GM23248 (cell line): ENCODE results near the gene SLC6A18. TPM values are rescaled to one million over a fixed set of nuclear protein-coding genes. Genes with fewer than 3 reads are reported as not detected.

Source experiments
- DNase-seq: peaks from one replicate; pipeline ENCODE4 v3.0.0-alpha.2; 2015
- H2AFZ ChIP-seq: fragments of 200-600 bp; sonication (generic); 2 replicates; pipeline ENCODE4 v1.6.1; 2016; ENCODE audit warnings: antibody characterized with exemption
- H3F3A ChIP-seq: fragments of 200-600 bp; sonication (generic); 2 replicates; pipeline ENCODE4 v1.6.1; 2016; ENCODE audit warnings: mild to moderate bottlenecking, antibody characterized with exemption, mixed run types; ENCODE audit not compliant: insufficient read depth
- H3K27ac ChIP-seq: fragments of 200-600 bp; sonication (generic); 2 replicates; pipeline ENCODE4 v1.5.1; 2016; ENCODE audit warnings: mild to moderate bottlenecking
- H3K27me3 ChIP-seq: fragments of 200-600 bp; sonication (generic); replicated peaks from 2 replicates; pipeline ENCODE4 v1.6.1; 2016; ENCODE audit warnings: mild to moderate bottlenecking; ENCODE audit not compliant: insufficient read depth
- H3K36me3 ChIP-seq: fragments of 200-600 bp; sonication (generic); 2 replicates; pipeline ENCODE4 v1.6.1; 2016; ENCODE audit warnings: low read depth, mild to moderate bottlenecking
- H3K4me1 ChIP-seq: fragments of 200-600 bp; sonication (generic); 2 replicates; pipeline ENCODE4 v1.6.1; 2016; ENCODE audit warnings: mild to moderate bottlenecking; ENCODE audit not compliant: insufficient read depth
- H3K4me2 ChIP-seq: fragments of 200-600 bp; sonication (generic); one replicate; pipeline ENCODE4 v1.6.1; 2016; ENCODE audit warnings: mild to moderate bottlenecking; ENCODE audit not compliant: unreplicated experiment
- H3K4me3 ChIP-seq: fragments of 200-600 bp; sonication (generic); 2 replicates; pipeline ENCODE4 v1.5.1; 2016; ENCODE audit warnings: mild to moderate bottlenecking
- H3K79me2 ChIP-seq: fragments of 200-600 bp; sonication (generic); 2 replicates; pipeline ENCODE4 v1.6.1; 2016; ENCODE audit warnings: mild to moderate bottlenecking; ENCODE audit not compliant: insufficient read depth
- H3K9ac ChIP-seq: fragments of 200-600 bp; sonication (generic); 2 replicates; pipeline ENCODE4 v1.6.1; 2016; ENCODE audit warnings: mild to moderate bottlenecking
- H3K9me2 ChIP-seq: fragments of 200-600 bp; sonication (generic); 2 replicates; pipeline ENCODE4 v1.6.1; 2016; ENCODE audit warnings: mixed run types, mild to moderate bottlenecking, moderate library complexity; ENCODE audit not compliant: insufficient read depth
- H3K9me3 ChIP-seq: fragments of 200-600 bp; sonication (generic); one replicate; pipeline ENCODE4 v1.6.1; 2017; ENCODE audit warnings: low read depth
- H4K20me1 ChIP-seq: fragments of 200-600 bp; sonication (generic); 2 replicates; pipeline ENCODE4 v1.6.0; 2016; ENCODE audit not compliant: insufficient read depth
- EZH2 ChIP-seq: fragments of 200-600 bp; sonication (generic); IDR thresholded peaks from 2 replicates; pipeline ENCODE4 v1.6.1; 2018; ENCODE audit warnings: antibody characterized with exemption, mild to moderate bottlenecking; ENCODE audit not compliant: insufficient read depth, poor library complexity, severe bottlenecking
- EZH2phosphoT487 ChIP-seq: fragments of 200-600 bp; sonication (generic); IDR thresholded peaks from 2 replicates; pipeline ENCODE4 v1.6.1; 2018; ENCODE audit warnings: antibody characterized with exemption, moderate library complexity, mild to moderate bottlenecking, low read depth; ENCODE audit not compliant: insufficient read depth
- WGBS, 2 experiments: methylation state at CpG; one replicate each; pipeline ENCODE4 v1.1.6; 2015 to 2017; ENCODE audit warnings: low lambda C conversion rate in 2 of 2, low coverage in 1 of 2; ENCODE audit errors: missing lambda C conversion rate in 2 of 2; 5-methylcytosine and 5-hydroxymethylcytosine counted together
- in situ Hi-C: fragments of 300-500 bp; cut with MboI; formaldehyde crosslinking; loops from 2 replicates; pipeline ENCODE4 v1.15.0; 2020
- polyA plus RNA-seq: library from polyadenylated mRNA; unstranded; fragments of >200 nt; fragmentation: Nextera tagmentation; extraction: Ambion mirVana; gene quantifications from 2 replicates; pipeline ENCODE4 v1.2.1, GENCODE V29; 2016
- total RNA-seq: library from RNA; depleted of rRNA; stranded (reverse); fragments of >200 nt; shearing (Covaris generic); gene quantifications from 2 replicates; pipeline ENCODE4 v1.2.3, GENCODE V29; 2014

SLC6A18 gene
- total and polyA plus RNA-seq, 2 experiments from 2014 or later: not detected

GRCh38 chr5:1220351-1220750 lies 4.8 kb upstream of the SLC6A18 start:
- TF ChIP-seq EZH2 (no peak), EZH2phosphoT487 (no peak)
- WGBS, 2 experiments: 58 to 64% methylated on average over 9 of the region's 9 CpGs
- no peak overlapping the region for H3K4me3 ChIP-seq
- H3K27ac ChIP-seq: no peak overlapping the region
- H3K4me1 ChIP-seq: no peaks in the 10 kb centered on the region
- H3K27me3 ChIP-seq: no peaks in the 10 kb centered on the region
- H3K36me3 ChIP-seq: no peaks in the 10 kb centered on the region
- DNase-seq: no peak
- H3K9ac ChIP-seq: no peak overlapping the region
- in situ Hi-C loops: no loop called here
- H3K9me3 ChIP-seq: no peaks in the 10 kb centered on the region
- H3F3A ChIP-seq: no peaks in the 10 kb centered on the region
- H4K20me1 ChIP-seq: no peaks in the 10 kb centered on the region
- H3K79me2 ChIP-seq: no peaks in the 10 kb centered on the region
- H2AFZ ChIP-seq: no peak overlapping the region
- no peaks in the 10 kb centered on the region for H3K9me2 ChIP-seq
- no peak overlapping the region for H3K4me2 ChIP-seq

GRCh38 chr5:1220831-1221230 lies 4.3 kb upstream of the SLC6A18 start:
- in situ Hi-C loops: no loop called here

GRCh38 chr5:1221721-1222120 lies 3.5 kb upstream of the SLC6A18 start:
- Histone ChIP-seq H2AFZ (no peak overlapping the region), H3K4me3 (no peak overlapping the region), H3K27ac (no peak overlapping the region), H3K4me1 (no peaks in the 10 kb centered on the region), H3F3A (no peaks in the 10 kb centered on the region), H3K36me3 (no peaks in the 10 kb centered on the region), H3K4me2 (no peak overlapping the region), H3K9ac (no peak overlapping the region), H3K9me3 (no peaks in the 10 kb centered on the region), H3K27me3 (no peaks in the 10 kb centered on the region), H4K20me1 (no peaks in the 10 kb centered on the region), H3K9me2 (no peaks in the 10 kb centered on the region), H3K79me2 (no peaks in the 10 kb centered on the region)
- TF ChIP-seq EZH2: no peak
- TF ChIP-seq EZH2phosphoT487: no peak
- 72 to 77% methylated on average over 10 of the region's 10 CpGs for WGBS, 2 experiments
- in situ Hi-C loops: no loop called here
- no peak for DNase-seq

More at GRCh38 chr5:1220831-1221230, 4.3 kb upstream of the SLC6A18 start:
- Histone ChIP-seq H3K4me2 (no peak overlapping the region), H3K79me2 (no peaks in the 10 kb centered on the region), H3K36me3 (no peaks in the 10 kb centered on the region), H3K4me1 (no peaks in the 10 kb centered on the region), H3K27me3 (no peaks in the 10 kb centered on the region), H3K9me3 (no peaks in the 10 kb centered on the region), H3K4me3 (no peak overlapping the region), H3K27ac (no peak overlapping the region), H3K9me2 (no peaks in the 10 kb centered on the region), H4K20me1 (no peaks in the 10 kb centered on the region), H3K9ac (no peak overlapping the region), H2AFZ (no peak overlapping the region), H3F3A (no peaks in the 10 kb centered on the region)
- DNase-seq: no peak
- TF ChIP-seq EZH2 (no peak), EZH2phosphoT487 (no peak)
- 58 to 65% methylated on average over 18 to 19 of the region's 19 CpGs for WGBS, 2 experiments

- Histone ChIP-seq H3K27ac (no peak overlapping the region), H3K79me2 (no peaks in the 10 kb centered on the region), H3K27me3 (no peaks in the 10 kb centered on the region), H3K9me3 (no peaks in the 10 kb centered on the region), H3K4me1 (no peaks in the 10 kb centered on the region), H3F3A (no peaks in the 10 kb centered on the region), H3K4me2 (no peak overlapping the region), H3K9me2 (no peaks in the 10 kb centered on the region), H4K20me1 (no peaks in the 10 kb centered on the region), H3K4me3 (no peak overlapping the region), H3K9ac (no peak overlapping the region), H2AFZ (no peak overlapping the region), H3K36me3 (no peaks in the 10 kb centered on the region)
- TF ChIP-seq EZH2phosphoT487 (no peak), EZH2 (no peak)
- WGBS, 2 experiments: 70 to 72% methylated on average over 9 of the region's 9 CpGs
- in situ Hi-C loops: no loop called here
- DNase-seq: no peak
These were observed 3.0 kb upstream of the SLC6A18 start for GRCh38 chr5:1222147-1222546.

GRCh38 chr5:1222621-1223277 lies 2.4 kb upstream of the SLC6A18 start:
- no peak overlapping the region for H3K4me2 ChIP-seq
- no peaks in the 10 kb centered on the region for H4K20me1 ChIP-seq
- no peaks in the 10 kb centered on the region for H3K27me3 ChIP-seq
- H2AFZ ChIP-seq: no peak overlapping the region
- no peaks in the 10 kb centered on the region for H3K36me3 ChIP-seq
- H3K27ac ChIP-seq: no peak overlapping the region
- DNase-seq: no peak
- H3K9me2 ChIP-seq: no peaks in the 10 kb centered on the region
- no peak overlapping the region for H3K9ac ChIP-seq
- WGBS, 2 experiments: 80 to 81% methylated on average over 26 to 27 of the region's 27 CpGs
- no peaks in the 10 kb centered on the region for H3K9me3 ChIP-seq
- H3F3A ChIP-seq: no peaks in the 10 kb centered on the region
- no peaks in the 10 kb centered on the region for H3K4me1 ChIP-seq
- H3K4me3 ChIP-seq: no peak overlapping the region
- in situ Hi-C loops: no loop called here
- TF ChIP-seq EZH2phosphoT487 (no peak), EZH2 (no peak)
- H3K79me2 ChIP-seq: no peaks in the 10 kb centered on the region
